ENCODE results near the gene FOXRED1. TPM values are rescaled to one million over a fixed set of nuclear protein-coding genes. Genes with fewer than 3 reads are reported as not detected.

Gene FOXRED1
- total RNA-seq, 1 experiment from 2014 or later = 44.8 TPM

- TF ChIP-seq TCF7L2 (IDR thresholded peaks at IDR 0.05; ENCODE audit: low read depth, low read length) (no peak), CTCF (IDR thresholded peaks at IDR 0.05) (no peak), SIN3A (IDR thresholded peaks at IDR 0.05; ENCODE audit: borderline replicate concordance, insufficient read depth, low read depth, low read length) (no peak), POLR2AphosphoS5 (IDR thresholded peaks at IDR 0.05; ENCODE audit: low read depth, low read length) (no peak), REST (IDR thresholded peaks at IDR 0.05; ENCODE audit: insufficient read depth in 1 of 2, low read depth in 2 of 2, low read length in 1 of 2) (no peak)
- BruUV-seq (replicated peaks) = no TSS peak
- peaks cover 11% of the 10 kb centered on the region; the same call in 1 of the 2 replicates for H3K4me1 ChIP-seq (ENCODE audit: control insufficient read depth, insufficient read depth, low read length)
- peak overlapping the region in 1 of 2 experiments; percentile 97; a peak in 1 of 4 replicates for H3K4me3 ChIP-seq (ENCODE audit: low read depth in 2 of 2, low read length in 2 of 2)
- ChIA-PET CTCF (no interaction called here), POLR2A (no interaction called here)
- ATAC-seq = no peak
- intact Hi-C loops (cut with micrococcal nuclease; ENCODE audit: unreplicated experiment) (no loop called here), in situ Hi-C loops (cut with HindIII; ENCODE audit: low pct_unique_long_range_greater_than_20kb, low sequenced_read_pairs) (no loop called here)
- H3K27me3 ChIP-seq (ENCODE audit: control insufficient read depth, insufficient read depth, low read length) = no peaks in the 10 kb centered on the region
- peak overlapping the region; percentile 78; the same call in 1 of the 2 replicates for H3K27ac ChIP-seq (ENCODE audit: low read length)
- H3K36me3 ChIP-seq (ENCODE audit: control insufficient read depth, insufficient read depth, low read length) = peaks cover 3% of the 10 kb centered on the region; the same call in 1 of the 2 replicates
- DNase-seq (ENCODE audit: low read depth, low spot score) = no peak
- no peaks in the 10 kb centered on the region for H3K9me3 ChIP-seq (ENCODE audit: control insufficient read depth, insufficient read depth, low read depth, low read length)
Measured at GRCh38 chr11:126281666-126282175, 12.8 kb downstream of the FOXRED1 start.

- intact Hi-C loops (cut with micrococcal nuclease; ENCODE audit: unreplicated experiment) (no loop called here), in situ Hi-C loops (cut with HindIII; ENCODE audit: low pct_unique_long_range_greater_than_20kb, low sequenced_read_pairs) (no loop called here)
- Histone ChIP-seq H3K9me3 (ENCODE audit: control insufficient read depth, insufficient read depth, low read depth, low read length) (no peaks in the 10 kb centered on the region), H3K27ac (ENCODE audit: low read length) (peak overlapping the region; percentile 78), H3K4me3 (ENCODE audit: low read depth in 2 of 2, low read length in 2 of 2) (peak overlapping the region; percentile 68 to 97), H3K4me1 (ENCODE audit: control insufficient read depth, insufficient read depth, low read length) (peaks cover 11% of the 10 kb centered on the region; the same call in 1 of the 2 replicates), H3K27me3 (ENCODE audit: control insufficient read depth, insufficient read depth, low read length) (no peaks in the 10 kb centered on the region), H3K36me3 (ENCODE audit: control insufficient read depth, insufficient read depth, low read length) (peaks cover 3% of the 10 kb centered on the region; the same call in 1 of the 2 replicates)
- CTCF ChIA-PET = no interaction called here
- TF ChIP-seq CTCF (IDR thresholded peaks at IDR 0.05) (no peak), SIN3A (IDR thresholded peaks at IDR 0.05; ENCODE audit: borderline replicate concordance, insufficient read depth, low read depth, low read length) (no peak), REST (IDR thresholded peaks at IDR 0.05; ENCODE audit: insufficient read depth in 1 of 2, low read depth in 2 of 2, low read length in 1 of 2) (no peak), POLR2AphosphoS5 (IDR thresholded peaks at IDR 0.05; ENCODE audit: low read depth, low read length) (no peak), TCF7L2 (IDR thresholded peaks at IDR 0.05; ENCODE audit: low read depth, low read length) (no peak)
- DNase-seq (ENCODE audit: low read depth, low spot score) (no peak), ATAC-seq (peak; percentile 57)
- POLR2A ChIA-PET = no interaction called here
- BruUV-seq (replicated peaks) = no TSS peak
Measured at GRCh38 chr11:126282361-126282735, 13.4 kb downstream of the FOXRED1 start.

All from Panc1 (cell line).